Measurements from ENCODE around the gene KCNMB3. TPM values are rescaled to one million over a fixed set of nuclear protein-coding genes. Genes with fewer than 3 reads are reported as not detected.
A peak's percentile ranks its signal among the peaks of the same experiment; 100 is the strongest.

The KCNMB3 gene
- total and polyA plus RNA-seq, 10 donors, result 4.5 to 10.5 (median 7.0) TPM

DNA sequence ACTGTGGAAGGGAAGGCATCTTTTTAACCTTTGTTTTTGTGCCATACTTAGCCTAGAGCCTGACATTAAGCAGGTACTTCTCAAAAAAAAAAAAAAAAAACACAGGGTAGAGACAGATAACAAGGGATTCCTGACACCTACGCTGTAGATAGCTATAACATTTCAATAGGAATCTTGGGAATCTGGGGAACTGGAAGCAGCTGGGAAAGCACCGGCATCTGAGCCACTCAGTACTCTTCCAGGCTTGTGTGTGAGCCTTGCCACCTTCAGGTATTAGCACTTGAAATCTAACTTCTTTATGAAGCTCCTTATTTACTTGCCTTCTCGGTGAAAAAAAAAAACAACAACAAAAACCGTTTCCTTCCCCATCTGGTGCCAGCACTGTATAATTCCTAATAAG is 56.0 kb downstream of the KCNMB3 start:
- H3K36me3 ChIP-seq, result peaks cover 0 to 14% (median 2%) of the 10 kb centered on the region in 6 donors
- H3K9me3 ChIP-seq, result no peaks in the 10 kb centered on the region
- DNase-seq, result no peak
- H3K4me3 ChIP-seq, result no peak overlapping the region
- H3K27ac ChIP-seq, result peak overlapping the region in 1 of 8 donors; percentile 23
- intact Hi-C loops (cut with DNase I; ENCODE audit: low total_unique reads), result no loop called here
- H3K27me3 ChIP-seq (replicated peaks in 1 of 7), result no peaks in the 10 kb centered on the region
- peaks cover 0 to 72% (median 41%) of the 10 kb centered on the region in 6 donors for H3K4me1 ChIP-seq
- TF ChIP-seq, protein P1, sequence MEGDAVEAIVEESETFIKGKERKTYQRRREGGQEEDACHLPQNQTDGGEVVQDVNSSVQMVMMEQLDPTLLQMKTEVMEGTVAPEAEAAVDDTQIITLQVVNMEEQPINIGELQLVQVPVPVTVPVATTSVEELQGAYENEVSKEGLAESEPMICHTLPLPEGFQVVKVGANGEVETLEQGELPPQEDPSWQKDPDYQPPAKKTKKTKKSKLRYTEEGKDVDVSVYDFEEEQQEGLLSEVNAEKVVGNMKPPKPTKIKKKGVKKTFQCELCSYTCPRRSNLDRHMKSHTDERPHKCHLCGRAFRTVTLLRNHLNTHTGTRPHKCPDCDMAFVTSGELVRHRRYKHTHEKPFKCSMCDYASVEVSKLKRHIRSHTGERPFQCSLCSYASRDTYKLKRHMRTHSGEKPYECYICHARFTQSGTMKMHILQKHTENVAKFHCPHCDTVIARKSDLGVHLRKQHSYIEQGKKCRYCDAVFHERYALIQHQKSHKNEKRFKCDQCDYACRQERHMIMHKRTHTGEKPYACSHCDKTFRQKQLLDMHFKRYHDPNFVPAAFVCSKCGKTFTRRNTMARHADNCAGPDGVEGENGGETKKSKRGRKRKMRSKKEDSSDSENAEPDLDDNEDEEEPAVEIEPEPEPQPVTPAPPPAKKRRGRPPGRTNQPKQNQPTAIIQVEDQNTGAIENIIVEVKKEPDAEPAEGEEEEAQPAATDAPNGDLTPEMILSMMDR (IDR thresholded peaks at IDR 0.05 in 8 of 11, conservative IDR thresholded peaks at IDR 0.05 in 3 of 11), result no peak
- TF ChIP-seq POLR2A (IDR thresholded peaks at IDR 0.05) (no peak), POLR2AphosphoS5 (IDR thresholded peaks at IDR 0.05) (no peak)
- 82 to 90% (median 86%) methylated on average over 4 of the region's 4 CpGs for WGBS, 5 donors

Other genes starting within 250 kb of the KCNMB3 start
- gene ZMAT3, start 179.3 kb downstream of the KCNMB3 start, total RNA-seq, result 10 to 100 TPM; 15.4 to 29.7 (median 20.3) TPM
- 1 to 10 TPM; 2.1 to 3.5 (median 3.0) TPM for gene ZMAT3, start 179.3 kb downstream of the KCNMB3 start, polyA plus RNA-seq
- 10 to 100 TPM; 28.3 to 40.2 (median 32.0) TPM for gene PIK3CA, start 102.8 kb downstream of the KCNMB3 start, total RNA-seq
- gene PIK3CA, start 102.8 kb downstream of the KCNMB3 start, polyA plus RNA-seq, result 1 to 10 TPM; 4.9 to 6.2 (median 5.5) TPM
- 10 to 100 TPM; 28.8 to 68.2 (median 44.0) TPM for gene ZNF639, start 71.9 kb upstream of the KCNMB3 start, total RNA-seq
- 10 to 100 TPM; 18.6 to 24.1 (median 19.7) TPM for gene ZNF639, start 71.9 kb upstream of the KCNMB3 start, polyA plus RNA-seq
- gene MFN1, start 96.6 kb upstream of the KCNMB3 start, total RNA-seq, result 10 to 100 TPM; 43.7 to 74.4 (median 64.1) TPM
- gene MFN1, start 96.6 kb upstream of the KCNMB3 start, polyA plus RNA-seq, result 10 to 100 TPM; 19.0 to 26.1 (median 24.1) TPM
- gene GNB4, start 200.4 kb upstream of the KCNMB3 start, total RNA-seq, result 10 to 100 TPM; 29.8 to 47.5 (median 42.7) TPM
- 10 to 100 TPM in 1 of 3 donors, 1 to 10 TPM in 2; 5.5 to 12.2 (median 8.9) TPM for gene GNB4, start 200.4 kb upstream of the KCNMB3 start, polyA plus RNA-seq